Mammary epithelial cell (primary cell): Measurements from ENCODE around the gene DSTN.

ENCODE experiments used
- EZH2 ChIP-seq: IDR thresholded peaks from 2 replicates; pipeline ENCODE4 v1.6.1; 2012; ENCODE audit warnings: low read length, inconsistent platforms, borderline replicate concordance
- TF ChIP-seq, protein P1 (sequence below), 2 donors: IDR thresholded peaks in 1 of 2; conservative IDR thresholded peaks in 1 of 2; 2 replicates each; pipeline ENCODE4 v1.5.1; 2011 to 2012; ENCODE audit warnings: inconsistent platforms in 2 of 2, low read length in 2 of 2, mild to moderate bottlenecking in 2 of 2, control low read depth in 1 of 2, low read depth in 1 of 2; ENCODE audit not compliant: insufficient read depth in 1 of 2; ENCODE audit errors: extremely low read depth in 1 of 2

DNA sequence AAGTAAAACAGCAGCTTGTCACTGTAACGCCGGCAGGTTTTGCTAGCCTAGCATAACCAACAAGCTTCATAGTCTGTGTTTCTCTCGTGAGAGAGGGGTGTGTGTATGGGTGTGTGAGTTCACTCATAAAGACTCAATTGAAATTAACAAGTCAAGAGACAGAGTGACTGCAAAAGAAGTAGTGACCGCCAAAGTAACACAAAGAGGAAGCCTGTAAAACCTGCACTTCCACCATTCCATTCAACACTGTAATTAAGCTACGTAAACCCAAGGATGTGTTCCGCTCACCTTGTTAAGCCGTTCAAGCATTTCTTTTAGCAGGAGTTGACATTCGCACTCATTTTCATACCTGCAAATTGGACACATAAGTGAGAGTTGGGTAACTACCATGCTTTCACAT is 45.3 kb upstream of the DSTN start:
- TF ChIP-seq, protein P1, sequence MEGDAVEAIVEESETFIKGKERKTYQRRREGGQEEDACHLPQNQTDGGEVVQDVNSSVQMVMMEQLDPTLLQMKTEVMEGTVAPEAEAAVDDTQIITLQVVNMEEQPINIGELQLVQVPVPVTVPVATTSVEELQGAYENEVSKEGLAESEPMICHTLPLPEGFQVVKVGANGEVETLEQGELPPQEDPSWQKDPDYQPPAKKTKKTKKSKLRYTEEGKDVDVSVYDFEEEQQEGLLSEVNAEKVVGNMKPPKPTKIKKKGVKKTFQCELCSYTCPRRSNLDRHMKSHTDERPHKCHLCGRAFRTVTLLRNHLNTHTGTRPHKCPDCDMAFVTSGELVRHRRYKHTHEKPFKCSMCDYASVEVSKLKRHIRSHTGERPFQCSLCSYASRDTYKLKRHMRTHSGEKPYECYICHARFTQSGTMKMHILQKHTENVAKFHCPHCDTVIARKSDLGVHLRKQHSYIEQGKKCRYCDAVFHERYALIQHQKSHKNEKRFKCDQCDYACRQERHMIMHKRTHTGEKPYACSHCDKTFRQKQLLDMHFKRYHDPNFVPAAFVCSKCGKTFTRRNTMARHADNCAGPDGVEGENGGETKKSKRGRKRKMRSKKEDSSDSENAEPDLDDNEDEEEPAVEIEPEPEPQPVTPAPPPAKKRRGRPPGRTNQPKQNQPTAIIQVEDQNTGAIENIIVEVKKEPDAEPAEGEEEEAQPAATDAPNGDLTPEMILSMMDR (conservative IDR thresholded peaks at IDR 0.05 in 1 of 2, IDR thresholded peaks at IDR 0.05 in 1 of 2; ENCODE audit: extremely low read depth in 1 of 2, insufficient read depth in 1 of 2, low read depth in 1 of 2, low read length in 2 of 2): no peak
- TF ChIP-seq EZH2: no peak
